Endothelial cell of umbilical vein (primary cell): ENCODE measurements around the gene CLDN3. TPM values are rescaled to one million over a fixed set of nuclear protein-coding genes. Genes with fewer than 3 reads are reported as not detected.

ENCODE experiments used
- BruUV-seq: library from RNA; stranded (reverse); fragments of 400-500 nt; replicated peaks from 2 replicates; lab custom pipeline; 2021; lab: Mats Ljungman, UMichigan
- CTCF ChIA-PET: fragments of 300-600, 350-600 bp; sonication (Branson Sonifier 250); formaldehyde crosslinking; loops from one replicate; lab custom pipeline; 2021; ENCODE audit warnings: antibody characterized with exemption, inconsistent platforms; lab: Charles Lee
- POLR2A ChIA-PET: fragments of 300-600, 350-600 bp; sonication (Branson Sonifier 250); formaldehyde crosslinking; loops from one replicate; lab custom pipeline; 2021; ENCODE audit warnings: antibody characterized with exemption, inconsistent platforms; lab: Charles Lee
- DNase-seq: peaks from one replicate; pipeline ENCODE4 v3.0.0-alpha.2; 2011; ENCODE audit warnings: low read depth, low spot score
- FAIRE-seq: peaks from 2 replicates; lab custom pipeline; 2011; peaks lifted over from hg19 to GRCh38; lab: Jason Lieb, UNC
- H2AFZ ChIP-seq: 2 replicates; pipeline ENCODE4 v1.6.0; 2012; ENCODE audit warnings: low read depth, low read length, control low read depth, inconsistent platforms
- H3K27ac ChIP-seq: 2 replicates; pipeline ENCODE4 v1.5.1; 2011; ENCODE audit warnings: low read depth, mild to moderate bottlenecking, control low read depth, low read length, moderate library complexity; ENCODE audit not compliant: insufficient read depth
- H3K27me3 ChIP-seq, 2 experiments: 2 replicates each; pipeline versions ENCODE4 v1.6.0 to v1.6.1; 2011; ENCODE audit warnings: low read length in 2 of 2, mixed read lengths in 1 of 2; ENCODE audit not compliant: control insufficient read depth in 2 of 2, insufficient read depth in 2 of 2
- H3K36me3 ChIP-seq, 2 experiments: 2 replicates in 1 of 2; 3 replicates in 1 of 2; pipeline ENCODE4 v1.5.1; 2011; ENCODE audit warnings: low read length in 2 of 2, mild to moderate bottlenecking in 1 of 2, moderate library complexity in 1 of 2; ENCODE audit not compliant: control insufficient read depth in 2 of 2, insufficient read depth in 2 of 2; ENCODE audit errors: extremely low read depth in 1 of 2
- H3K4me1 ChIP-seq: 3 replicates; pipeline ENCODE4 v1.5.1; 2011; ENCODE audit warnings: mild to moderate bottlenecking, low read length; ENCODE audit not compliant: control insufficient read depth, insufficient read depth; ENCODE audit errors: extremely low read depth
- H3K4me2 ChIP-seq: 2 replicates; pipeline ENCODE4 v1.6.1; 2011; ENCODE audit warnings: low read length, control low read depth, mixed read lengths; ENCODE audit not compliant: insufficient read depth
- H3K4me3 ChIP-seq, 3 experiments: fragments of 200-600 bp in 1 of 3; sonication (generic), shearing (Covaris generic) in 1 of 3; replicated peaks in 1 of 3; 2 replicates each; pipeline ENCODE4 v1.5.1; 2011 to 2016; ENCODE audit warnings: control low read depth in 3 of 3, low read length in 3 of 3, mild to moderate bottlenecking in 2 of 3, inconsistent platforms in 1 of 3, low read depth in 1 of 3, moderate library complexity in 1 of 3; ENCODE audit not compliant: insufficient read depth in 1 of 3
- H3K79me2 ChIP-seq: 2 replicates; pipeline ENCODE4 v1.6.0; 2012; ENCODE audit warnings: low read length, inconsistent platforms; ENCODE audit not compliant: control insufficient read depth, insufficient read depth
- H3K9ac ChIP-seq: replicated peaks from 2 replicates; pipeline ENCODE3; 2011; ENCODE audit warnings: low read length, control low read depth; ENCODE audit not compliant: insufficient read depth; ENCODE audit errors: extremely low read depth
- H3K9me1 ChIP-seq: replicated peaks from 3 replicates; pipeline ENCODE4 v1.6.0; 2011; ENCODE audit warnings: mild to moderate bottlenecking, low read length; ENCODE audit not compliant: control insufficient read depth, insufficient read depth; ENCODE audit errors: extremely low read depth
- H3K9me3 ChIP-seq: replicated peaks from 2 replicates; pipeline ENCODE4 v1.5.1; 2012; ENCODE audit warnings: low read length, inconsistent platforms; ENCODE audit not compliant: control insufficient read depth, insufficient read depth
- H4K20me1 ChIP-seq: replicated peaks from 2 replicates; pipeline ENCODE3; 2011; ENCODE audit warnings: mild to moderate bottlenecking, low read length; ENCODE audit not compliant: control insufficient read depth, insufficient read depth; ENCODE audit errors: extremely low read depth
- CTCF ChIP-seq, 2 donors: IDR thresholded peaks; 1 replicate in 1 of 2; 2 replicates in 1 of 2; pipeline ENCODE4 v1.5.1; 2011; ENCODE audit warnings: low read length in 2 of 2, mild to moderate bottlenecking in 2 of 2, moderate library complexity in 2 of 2, control low read depth in 1 of 2, inconsistent platforms in 1 of 2, low read depth in 1 of 2; ENCODE audit not compliant: insufficient read depth in 1 of 2; ENCODE audit errors: extremely low read depth in 1 of 2
- EZH2 ChIP-seq: IDR thresholded peaks from 2 replicates; pipeline ENCODE4 v1.6.1; 2012; ENCODE audit warnings: borderline replicate concordance, low read depth, mild to moderate bottlenecking, moderate library complexity, low read length, inconsistent platforms; ENCODE audit not compliant: severe bottlenecking
- FOS ChIP-seq: IDR thresholded peaks from 2 replicates; pipeline ENCODE4 v1.6.1; 2011; ENCODE audit warnings: mild to moderate bottlenecking, low read length, moderate library complexity, borderline replicate concordance; ENCODE audit not compliant: insufficient read depth
- GATA2 ChIP-seq: IDR thresholded peaks from 2 replicates; pipeline ENCODE4 v1.7.0; 2011; ENCODE audit warnings: low read depth, mild to moderate bottlenecking, moderate library complexity, mixed read lengths, low read length; ENCODE audit not compliant: insufficient read length, insufficient read depth
- JUN ChIP-seq: IDR thresholded peaks from 2 replicates; pipeline ENCODE4 v1.6.1; 2011; ENCODE audit warnings: borderline replicate concordance, low read depth; ENCODE audit not compliant: insufficient read length, insufficient read depth
- MYC ChIP-seq: IDR thresholded peaks from one replicate; pipeline ENCODE4 v1.6.1; 2011; ENCODE audit warnings: mild to moderate bottlenecking, low read depth, low read length
- POLR2A ChIP-seq: IDR thresholded peaks from 2 replicates; pipeline ENCODE4 v1.6.1; 2012; ENCODE audit warnings: low read depth, mild to moderate bottlenecking, control low read depth, low read length
- POLR2AphosphoS5 ChIP-seq: IDR thresholded peaks from 2 replicates; pipeline ENCODE4 v1.6.1; 2012; ENCODE audit warnings: low read depth, mild to moderate bottlenecking, control low read depth, low read length, moderate library complexity; ENCODE audit not compliant: insufficient read depth
- dilution Hi-C: fragments of 300-500 bp; cut with MboI; formaldehyde crosslinking; loops from one replicate; pipeline ENCODE4 v1.15.0; 2019; ENCODE audit warnings: low sequenced_read_pairs; ENCODE audit not compliant: extremely low pct_ligation_motif_present
- intact Hi-C: fragments of 100-400 bp; cut with micrococcal nuclease; formaldehyde crosslinking; loops from one replicate; pipeline ENCODE4 v1.10.0; 2022
- polyA plus RNA-seq, 4 experiments: library from polyadenylated mRNA; depleted of rRNA in 3 of 4; stranded (reverse) in 3 of 4; unstranded in 1 of 4; fragments of >200 nt; gene quantifications; 2 replicates each; pipeline versions ENCODE4 v1.2.1 to v1.2.3, GENCODE V29; 2011 to 2012; ENCODE audit warnings: missing spikeins in 1 of 4
- total RNA-seq: library from RNA; stranded (reverse); gene quantifications from 2 replicates; pipeline ENCODE4 v1.2.3, GENCODE V29; 2021
- TF ChIP-seq, protein P1 (sequence below): IDR thresholded peaks from 2 replicates; pipeline ENCODE4 v1.6.1; 2011; ENCODE audit not compliant: insufficient read depth, insufficient read length

CLDN3 gene
- total and polyA plus RNA-seq, 2 donors (not counting 3 experiments of a cell fraction or from before 2014, with no cell fraction given): 0.62 to 1.9 TPM

GRCh38 chr7:73769481-73770001 is 529 bp downstream of the CLDN3 start:
- no peak for FAIRE-seq
- intact Hi-C loops: no loop called here

More at GRCh38 chr7:73769481-73770001, 529 bp downstream of the CLDN3 start:
- Histone ChIP-seq H3K4me2 (no peak overlapping the region), H3K9me3 (no peaks in the 10 kb centered on the region), H3K27ac (no peak overlapping the region), H3K27me3 (peaks cover 5% of the 10 kb centered on the region in 2 experiments), H4K20me1 (no peaks in the 10 kb centered on the region), H3K9me1 (no peaks in the 10 kb centered on the region), H3K4me3 (no peak overlapping the region), H3K79me2 (no peaks in the 10 kb centered on the region), H2AFZ (peak overlapping the region; percentile 10), H3K36me3 (no peaks in the 10 kb centered on the region), H3K4me1 (peaks cover 14% of the 10 kb centered on the region), H3K9ac (no peak overlapping the region)
- POLR2A ChIA-PET: no interaction called here
- no peak for TF ChIP-seq POLR2A
- no peak for TF ChIP-seq GATA2
- TF ChIP-seq EZH2: no peak
- no peak for TF ChIP-seq POLR2AphosphoS5
- TF ChIP-seq FOS: no peak
- TF ChIP-seq JUN: no peak
- TF ChIP-seq CTCF (IDR thresholded peaks at IDR 0.05; ENCODE audit: extremely low read depth in 1 of 2, insufficient read depth in 1 of 2, low read depth in 1 of 2, low read length in 2 of 2): no peak
- TF ChIP-seq, protein P1, sequence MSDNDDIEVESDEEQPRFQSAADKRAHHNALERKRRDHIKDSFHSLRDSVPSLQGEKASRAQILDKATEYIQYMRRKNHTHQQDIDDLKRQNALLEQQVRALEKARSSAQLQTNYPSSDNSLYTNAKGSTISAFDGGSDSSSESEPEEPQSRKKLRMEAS: no peak
- no peak for TF ChIP-seq MYC
- CTCF ChIA-PET: no interaction called here
- no TSS peak for BruUV-seq
- DNase-seq: no peak
- dilution Hi-C loops: no loop called here
